Measurements from ENCODE around the gene EXOC3.
"Not testable (repeated sequence)": the region's sequence is repeated elsewhere in the genome, so short reads cannot be mapped to it uniquely, and the experiment has no call there.

EXOC3 gene

DNA sequence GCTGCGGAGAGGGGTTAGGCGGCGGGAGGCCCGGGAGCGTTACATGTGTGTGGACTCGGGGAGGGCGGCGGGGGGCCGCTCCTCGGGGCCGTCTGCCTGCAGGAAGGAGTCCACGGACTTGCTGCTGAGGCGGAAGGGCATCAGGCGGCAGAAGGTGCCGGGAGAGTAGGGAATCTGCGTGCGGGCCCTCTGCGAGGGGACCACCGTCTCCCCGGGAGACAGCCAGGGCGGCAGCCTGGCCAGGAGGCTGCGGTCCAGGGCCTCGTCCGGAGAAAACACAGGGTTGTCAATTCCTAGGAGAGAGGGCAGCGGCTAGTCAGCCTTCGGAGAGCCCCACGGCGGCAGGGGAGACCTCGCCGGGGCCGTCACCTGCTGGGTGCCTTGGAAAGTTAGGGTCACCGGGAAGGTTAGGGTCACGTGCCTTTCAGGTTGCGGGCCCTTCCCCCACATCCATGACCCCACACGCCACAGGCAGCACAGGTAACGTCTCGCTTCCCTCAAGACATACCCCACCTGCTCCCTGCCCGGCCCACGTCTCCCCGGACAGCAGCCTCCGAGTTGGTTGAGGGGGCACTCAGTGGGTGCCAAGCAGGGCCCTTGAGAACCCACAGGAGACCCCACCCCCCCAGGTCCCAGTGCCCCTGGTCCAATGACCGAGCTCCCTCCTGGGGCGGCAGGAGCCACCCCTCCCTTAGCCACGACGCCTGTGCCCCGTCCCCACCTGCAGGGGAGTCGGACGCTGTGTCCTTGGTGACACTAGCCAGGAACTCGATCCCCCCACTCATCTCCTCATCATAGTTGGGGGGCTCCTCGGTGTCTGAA is 32.1 kb downstream of the EXOC3 start:
- DNase-seq = peak; percentile 35

GRCh38 chr5:475704-476101 is 32.7 kb downstream of the EXOC3 start:
- no peak for DNase-seq

GRCh38 chr5:476102-476813 is 33.3 kb downstream of the EXOC3 start:
- no peak for DNase-seq

- DNase-seq = no peak
Observed at GRCh38 chr5:476814-477175, 33.8 kb downstream of the EXOC3 start.

DNA sequence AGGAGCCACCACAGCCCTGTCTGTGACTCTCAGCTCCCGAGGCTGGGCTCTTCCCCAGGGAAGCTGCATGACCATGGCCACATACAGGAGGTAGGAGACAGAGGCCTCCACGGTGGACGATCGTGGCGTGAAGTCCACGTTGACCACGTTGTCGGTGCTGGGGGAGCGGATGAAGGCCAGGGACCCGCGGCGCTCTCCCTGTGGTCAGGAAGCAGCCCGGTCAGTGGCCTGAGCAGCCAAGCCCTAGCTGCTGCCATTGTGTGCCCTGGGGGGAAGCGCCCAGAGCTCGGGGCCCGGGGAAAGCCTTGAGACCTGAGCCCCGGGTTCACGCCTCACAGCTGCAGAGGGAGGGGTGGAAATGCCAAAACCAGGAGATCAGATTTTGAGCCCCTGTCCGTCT is 34.3 kb downstream of the EXOC3 start:
- no peak for DNase-seq

- DNase-seq = no peak
Observed at GRCh38 chr5:477871-478270, 34.9 kb downstream of the EXOC3 start.

DNA sequence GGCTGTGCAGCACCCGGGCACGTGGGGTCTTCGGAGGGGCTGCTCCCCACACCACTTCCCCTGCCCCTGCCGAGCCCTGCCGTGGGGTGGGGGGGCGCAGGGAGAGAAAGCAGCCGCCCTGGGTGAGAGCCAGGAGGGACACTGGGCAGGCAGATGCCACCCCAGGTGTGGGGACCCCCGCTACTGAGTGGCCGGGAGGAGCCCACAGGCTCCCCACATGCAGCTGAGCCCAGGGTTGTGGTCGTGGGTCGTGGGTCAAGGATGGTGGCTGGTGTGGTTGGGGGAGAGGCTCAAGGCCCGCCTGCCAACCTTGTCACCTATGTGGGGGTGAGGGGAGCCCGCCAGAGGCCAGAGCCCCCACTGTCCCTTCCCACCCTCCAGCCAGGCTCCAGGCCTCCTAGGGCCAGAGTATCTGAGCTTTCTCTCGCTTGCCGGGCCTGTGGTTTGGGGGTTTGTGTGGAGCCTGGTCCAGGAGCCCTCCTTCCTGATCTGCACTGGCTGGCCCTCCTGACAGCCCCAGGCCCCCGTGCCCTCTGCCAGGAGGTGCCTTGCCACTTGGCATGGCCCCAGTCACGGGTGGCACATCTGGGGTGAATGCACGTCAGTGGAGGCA is 35.5 kb downstream of the EXOC3 start:
- no peak for DNase-seq

GRCh38 chr5:478982-479535 is 36.1 kb downstream of the EXOC3 start:
- peak; percentile 70 for DNase-seq

DNA sequence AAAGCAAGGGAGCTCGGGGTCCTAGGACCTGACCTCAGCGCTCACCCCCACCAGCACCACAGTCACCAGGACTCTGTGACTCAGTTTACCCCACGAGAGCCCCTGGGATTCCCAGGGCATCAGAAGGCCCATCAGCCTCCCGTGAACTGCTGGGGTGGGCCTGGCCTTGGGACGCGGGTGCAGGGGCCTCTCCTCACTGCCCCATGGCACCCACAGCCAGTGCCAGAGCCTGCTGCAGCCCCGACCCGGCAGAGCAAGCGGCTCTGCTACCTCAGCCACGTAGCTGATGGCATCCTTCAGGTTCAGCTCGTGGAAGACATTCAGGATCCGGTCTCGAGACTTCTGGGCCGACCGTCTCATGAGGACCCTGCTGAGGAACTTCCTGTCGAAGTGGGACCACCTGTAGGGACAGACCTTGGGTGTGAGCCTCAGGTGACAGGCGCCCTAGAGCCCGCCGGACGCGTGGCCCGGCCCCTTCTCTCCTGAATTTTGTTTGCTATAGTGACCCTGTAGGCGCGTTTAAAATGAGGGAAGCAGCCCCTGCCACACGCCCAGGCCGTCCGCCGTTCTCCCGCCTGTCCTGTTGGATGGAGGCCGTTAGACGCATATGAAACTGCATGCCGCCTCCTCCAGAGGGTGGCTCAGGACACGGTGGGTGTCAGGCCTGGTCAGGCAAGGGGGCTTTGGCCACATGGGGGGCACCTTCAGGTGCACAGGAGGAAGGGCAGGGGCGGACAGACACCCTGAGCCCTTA is 36.8 kb downstream of the EXOC3 start:
- DNase-seq = no peak

DNA sequence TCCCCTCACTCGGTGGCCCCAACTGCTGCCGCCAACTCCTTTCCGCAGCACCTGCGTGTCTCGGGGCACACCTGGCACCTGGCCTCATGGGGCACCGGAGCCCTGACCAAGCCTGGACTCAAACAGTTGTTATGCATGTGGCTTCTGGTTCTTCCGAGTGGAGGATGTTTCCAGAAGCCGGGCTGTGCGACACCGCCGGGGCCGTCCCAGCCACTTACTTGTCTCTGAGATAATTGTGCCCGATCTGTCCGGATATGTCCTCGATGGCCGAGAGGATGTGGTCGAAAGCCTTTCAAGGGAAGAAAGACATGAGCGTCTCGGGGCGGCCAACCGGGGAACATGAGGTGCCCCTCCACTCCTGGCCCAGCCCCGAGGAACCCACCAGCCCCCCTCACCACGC is 38.4 kb downstream of the EXOC3 start:
- DNase-seq = no peak

- DNase-seq = no peak
Observed at GRCh38 chr5:482021-482420, 39.0 kb downstream of the EXOC3 start.

GRCh38 chr5:482506-482905 is 39.5 kb downstream of the EXOC3 start:
- DNase-seq = no peak

DNA sequence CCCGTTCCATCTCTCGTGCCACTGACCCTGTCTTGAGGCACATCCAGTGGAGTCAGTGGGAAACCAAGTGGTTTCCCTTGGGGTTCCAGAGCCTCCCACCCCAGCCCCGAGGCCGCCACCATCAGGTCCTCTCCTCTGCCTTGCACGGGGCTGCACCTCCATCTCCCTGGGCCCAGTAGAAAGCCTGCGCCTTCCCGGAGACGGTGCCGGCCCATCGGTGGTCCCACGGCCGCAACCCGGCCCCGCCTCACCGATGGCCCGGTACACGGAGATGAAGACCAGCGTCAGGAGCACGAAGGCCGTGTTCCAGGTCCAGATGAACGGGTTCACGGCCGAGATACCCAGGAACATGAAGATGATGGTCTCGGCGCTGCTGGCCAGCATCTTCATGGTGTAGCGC is 40.0 kb downstream of the EXOC3 start:
- DNase-seq = no peak

- no peak for DNase-seq
Observed at GRCh38 chr5:483434-484140, 40.6 kb downstream of the EXOC3 start.

GRCh38 chr5:484556-484955 is 41.6 kb downstream of the EXOC3 start:
- DNase-seq = no peak

DNA sequence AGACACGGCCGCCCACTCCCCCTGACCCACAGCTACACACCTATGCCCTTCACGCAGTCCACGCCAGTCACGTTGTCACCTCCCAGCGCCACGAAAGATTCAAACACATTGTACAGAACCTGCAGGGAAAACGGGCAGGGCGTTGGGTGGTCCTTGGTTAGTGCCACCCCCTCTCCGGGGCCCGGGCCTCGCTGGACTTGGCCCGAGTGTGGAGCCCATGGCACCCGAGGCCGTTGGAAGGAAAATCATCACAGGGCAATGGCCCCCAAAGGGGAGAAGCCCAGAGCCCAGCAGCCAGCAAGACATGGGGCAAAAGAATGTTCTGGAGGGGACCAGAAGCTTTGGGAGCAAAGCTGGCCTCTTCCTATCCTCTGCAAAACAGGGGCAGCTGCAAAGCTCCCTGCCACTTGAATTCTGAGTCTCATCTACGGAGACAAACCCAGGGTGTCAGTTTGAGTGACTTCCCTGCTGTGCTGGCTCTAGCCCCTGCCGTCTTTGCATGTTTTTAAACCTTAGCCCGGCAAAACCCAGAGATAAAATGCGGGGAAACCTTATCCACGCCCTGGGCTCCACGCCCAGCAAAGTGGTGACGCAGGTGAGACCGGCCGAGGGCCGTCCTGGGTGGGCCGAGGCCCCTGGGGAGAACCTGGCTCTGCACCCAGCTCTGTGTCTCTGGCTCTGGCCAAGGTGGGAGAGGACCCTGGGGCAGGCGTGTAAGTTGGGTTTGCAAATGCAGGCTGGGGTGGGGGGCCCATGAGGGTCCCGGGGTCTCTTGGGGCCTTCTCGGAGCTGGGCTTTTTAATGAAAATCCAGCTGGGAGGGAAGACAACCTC is 42.4 kb downstream of the EXOC3 start:
- no peak for DNase-seq

DNA sequence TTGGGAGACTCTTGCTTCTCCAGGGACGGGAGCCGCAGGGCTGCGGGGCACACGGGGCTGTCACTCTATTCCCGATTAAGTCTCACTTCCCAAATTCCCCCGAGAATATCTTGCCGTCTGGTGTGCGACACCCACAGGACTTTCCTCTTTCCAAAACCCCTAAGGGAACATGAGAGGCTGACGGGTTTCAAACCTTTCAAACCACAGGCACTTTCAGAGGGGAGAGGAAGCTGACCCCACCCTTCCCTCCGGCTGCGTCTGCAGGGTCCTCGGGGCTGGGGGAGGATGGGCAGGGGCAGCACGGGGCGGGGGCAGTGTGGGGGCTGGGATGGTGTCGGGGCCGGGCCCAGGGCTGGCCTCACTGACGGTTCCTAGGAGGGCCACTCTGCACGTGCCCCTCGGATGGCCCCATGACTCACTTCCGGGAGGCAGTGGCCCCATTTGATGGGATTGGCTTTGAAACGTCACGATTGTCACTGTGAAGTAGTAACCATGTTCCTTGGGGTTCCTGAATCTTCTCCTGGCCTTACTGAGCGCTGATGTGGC is 43.0 kb downstream of the EXOC3 start:
- no peak for DNase-seq

DNA sequence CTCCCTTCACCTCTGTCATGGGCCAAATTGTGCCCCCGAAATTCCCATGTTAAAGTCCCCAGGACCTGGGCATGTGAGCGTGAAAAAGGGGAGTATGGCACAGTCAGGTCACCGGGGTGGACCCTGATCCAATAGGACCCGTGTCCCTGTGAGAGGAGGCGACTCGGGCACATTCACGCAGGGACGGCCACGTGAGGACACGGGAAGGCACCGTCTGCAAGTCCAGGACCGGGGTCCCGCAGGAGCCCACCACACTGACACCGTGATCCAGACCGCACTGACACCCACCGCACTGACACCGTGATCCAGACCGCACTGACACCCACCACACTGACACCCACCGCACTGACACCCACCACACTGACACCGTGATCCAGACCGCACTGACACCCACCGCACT is 43.6 kb downstream of the EXOC3 start:
- not testable (repeated sequence) for DNase-seq

GRCh38 chr5:488241-488640 is 45.3 kb downstream of the EXOC3 start:
- no peak for DNase-seq

DNA sequence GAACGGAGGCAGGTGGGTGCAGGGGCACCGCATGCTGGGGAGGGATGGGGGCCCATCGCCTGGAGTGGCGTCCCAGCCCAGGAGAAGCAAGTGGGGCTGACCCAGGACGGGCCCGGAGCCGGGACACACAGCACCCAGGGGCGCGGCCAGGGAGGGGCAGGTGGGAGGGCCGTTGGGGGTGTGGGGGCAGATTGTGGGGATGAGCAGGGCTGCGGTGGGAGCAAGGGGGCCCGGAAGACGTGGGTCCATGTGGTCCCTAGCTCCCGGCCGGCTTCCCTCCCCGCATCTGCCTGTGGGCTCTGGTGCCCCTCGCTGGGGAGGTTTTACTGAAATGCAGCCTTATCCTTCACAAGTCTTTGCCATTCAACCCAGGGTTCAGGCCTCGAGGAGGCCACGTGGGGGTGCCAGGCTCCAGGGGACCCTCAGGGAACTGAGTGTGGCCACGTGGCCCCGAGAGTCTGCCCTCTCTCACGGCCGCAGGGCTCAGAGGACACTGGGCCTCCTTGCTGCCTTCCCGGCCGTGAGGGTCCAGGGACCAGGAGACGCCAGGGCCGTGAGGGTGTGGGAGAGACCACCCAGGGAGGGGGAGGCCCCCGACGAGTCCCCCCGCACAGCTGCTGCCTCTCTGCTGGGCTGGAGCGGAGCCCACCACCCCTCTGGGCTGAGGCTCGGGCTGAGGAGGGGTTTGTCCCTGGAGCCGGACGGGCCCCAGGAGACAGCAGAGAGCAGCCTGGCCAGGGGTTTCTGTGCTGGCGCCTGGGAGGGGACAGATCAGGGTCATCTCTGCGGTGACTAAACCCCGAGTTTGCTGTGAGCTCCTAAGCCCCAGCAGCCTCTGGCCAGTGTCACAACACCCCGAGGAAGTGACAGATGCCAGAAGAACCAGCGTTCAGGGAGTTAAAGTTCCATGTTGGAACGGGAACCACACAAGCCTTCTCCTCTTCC is 46.0 kb downstream of the EXOC3 start:
- no peak for DNase-seq

Data from NCI-H146 (cell line).